ENCODE data around the gene ZBTB1. TPM values are rescaled to one million over a fixed set of nuclear protein-coding genes. Genes with fewer than 3 reads are reported as not detected.
A peak's percentile ranks its signal among the peaks of the same experiment; 100 is the strongest.

The ZBTB1 gene
- total and polyA plus RNA-seq, 10 of the 15 experiments (the other 5 are each of a cell fraction or from before 2014, with no cell fraction given), result 12.3 to 127 (median 40.0) TPM

- Histone ChIP-seq H3K4me1 (ENCODE audit: control insufficient read depth, insufficient read depth, low read length) (peaks cover 7% of the 10 kb centered on the region), H3K4me3 (no peak overlapping the region), H4K20me1 (ENCODE audit: control insufficient read depth, insufficient read depth) (no peaks in the 10 kb centered on the region), H3K79me2 (ENCODE audit: control insufficient read depth, insufficient read depth, low read length) (no peaks in the 10 kb centered on the region; the same call in 1 of the 2 replicates), H3K27ac (ENCODE audit: control insufficient read depth, insufficient read depth) (no peak overlapping the region), H3K27me3 (replicated peaks in 1 of 2; ENCODE audit: control insufficient read depth in 2 of 2, insufficient read depth in 2 of 2, low read length in 1 of 2) (no peaks in the 10 kb centered on the region), H2AFZ (ENCODE audit: control insufficient read depth, low read depth, low read length) (no peak overlapping the region), H3K36me3 (ENCODE audit: control insufficient read depth in 2 of 2, insufficient read depth in 2 of 2, low read length in 1 of 2) (peaks cover 0 to 8% of the 10 kb centered on the region in 2 experiments; a peak in 2 of 4 replicates), H3K9me3 (replicated peaks; ENCODE audit: control insufficient read depth, insufficient read depth, low read length) (no peaks in the 10 kb centered on the region), H3K9ac (ENCODE audit: control insufficient read depth, insufficient read depth, low read length) (no peak overlapping the region), H3K4me2 (ENCODE audit: control insufficient read depth, insufficient read depth) (no peak overlapping the region)
- in situ Hi-C loops (cut with MboI) (loop anchor here (5.0 kb wide), 1 partner anchor 136 kb away; no protein-coding TSS in a partner anchor), intact Hi-C loops (cut with micrococcal nuclease; ENCODE audit: unreplicated experiment) (loop anchor here (1.0 to 2.0 kb wide), 3 partner anchors 24 to 134 kb away; partner anchors contain the start of gene ZBTB25)
- BruUV-seq (replicated peaks), result no TSS peak
- ATAC-seq (peak; percentile 39; the same call in 1 of the 3 replicates), DNase-seq (ENCODE audit: low read depth, low spot score) (no peak), FAIRE-seq (peak; percentile 23)
- ChIA-PET CTCF (interaction anchor here (0.8 to 9.8 kb wide), 33 partner anchors 9 to 286 kb away, joined by 3 to 244 read pairs (median 7); partner anchors contain the start of genes AKAP5 and MTHFD1), SMC1A (ENCODE audit: uncharacterized antibody, unreplicated experiment) (interaction anchor here (0.6 to 4.9 kb wide), 25 partner anchors 9 to 158 kb away, joined by 3 to 51 read pairs (median 5); partner anchors contain the start of gene AKAP5), RAD21 (ENCODE audit: unreplicated experiment) (interaction anchor here (0.7 to 5.8 kb wide), 18 partner anchors 15 to 176 kb away, joined by 3 to 51 read pairs (median 4); no protein-coding TSS in a partner anchor), POLR2A (interaction anchor here (0.5 to 2.0 kb wide), 5 partner anchors 13 to 136 kb away, joined by 3 to 8 read pairs (median 4); no protein-coding TSS in a partner anchor)
- no peak for TF ChIP-seq RELB (IDR thresholded peaks at IDR 0.05; ENCODE audit: low read depth)
- TF ChIP-seq YBX1 (IDR thresholded peaks at IDR 0.05), result no peak
- TF ChIP-seq NFXL1 (IDR thresholded peaks at IDR 0.05; ENCODE audit: borderline replicate concordance), result no peak
- no peak for TF ChIP-seq EZH2 (IDR thresholded peaks at IDR 0.05; ENCODE audit: borderline replicate concordance, control insufficient read depth, low read depth, low read length)
- no peak for TF ChIP-seq DPF2 (IDR thresholded peaks at IDR 0.05)
- no peak for TF ChIP-seq FOXK2 (IDR thresholded peaks at IDR 0.05)
- TF ChIP-seq RAD21 (IDR thresholded peaks at IDR 0.05; ENCODE audit: insufficient read depth, low read depth, low read length), result peak; percentile 57
- no peak for TF ChIP-seq EP300 (IDR thresholded peaks at IDR 0.05; ENCODE audit: borderline replicate concordance in 1 of 2, control insufficient read depth in 1 of 2, low read depth in 2 of 2, low read length in 2 of 2)
- TF ChIP-seq KDM1A (IDR thresholded peaks at IDR 0.05; ENCODE audit: borderline replicate concordance), result no peak
- TF ChIP-seq, protein P1, sequence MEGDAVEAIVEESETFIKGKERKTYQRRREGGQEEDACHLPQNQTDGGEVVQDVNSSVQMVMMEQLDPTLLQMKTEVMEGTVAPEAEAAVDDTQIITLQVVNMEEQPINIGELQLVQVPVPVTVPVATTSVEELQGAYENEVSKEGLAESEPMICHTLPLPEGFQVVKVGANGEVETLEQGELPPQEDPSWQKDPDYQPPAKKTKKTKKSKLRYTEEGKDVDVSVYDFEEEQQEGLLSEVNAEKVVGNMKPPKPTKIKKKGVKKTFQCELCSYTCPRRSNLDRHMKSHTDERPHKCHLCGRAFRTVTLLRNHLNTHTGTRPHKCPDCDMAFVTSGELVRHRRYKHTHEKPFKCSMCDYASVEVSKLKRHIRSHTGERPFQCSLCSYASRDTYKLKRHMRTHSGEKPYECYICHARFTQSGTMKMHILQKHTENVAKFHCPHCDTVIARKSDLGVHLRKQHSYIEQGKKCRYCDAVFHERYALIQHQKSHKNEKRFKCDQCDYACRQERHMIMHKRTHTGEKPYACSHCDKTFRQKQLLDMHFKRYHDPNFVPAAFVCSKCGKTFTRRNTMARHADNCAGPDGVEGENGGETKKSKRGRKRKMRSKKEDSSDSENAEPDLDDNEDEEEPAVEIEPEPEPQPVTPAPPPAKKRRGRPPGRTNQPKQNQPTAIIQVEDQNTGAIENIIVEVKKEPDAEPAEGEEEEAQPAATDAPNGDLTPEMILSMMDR (IDR thresholded peaks at IDR 0.05 in 2 of 3, conservative IDR thresholded peaks at IDR 0.05 in 1 of 3; ENCODE audit: control insufficient read depth in 2 of 3, extremely low read depth in 1 of 3, insufficient read depth in 1 of 3, low read depth in 3 of 3, low read length in 3 of 3), result peak in 2 of 3 experiments; percentile 33 to 54; a peak in 3 of 6 replicates
- TF ChIP-seq SMC3 (IDR thresholded peaks at IDR 0.05; ENCODE audit: borderline replicate concordance, low read length), result peak; percentile 32; the same call in 1 of the 2 replicates
- TF ChIP-seq ZNF24 (IDR thresholded peaks at IDR 0.05), result no peak
These were observed 25.8 kb upstream of the ZBTB1 start for GRCh38 chr14:64478634-64479250.

Measured in GM12878 (cell line).